CD4-positive, alpha-beta T cell treated with Interleukin-12 subunit alpha and Interleukin-12 subunit beta, for 1 hour (primary cell): Measurements from ENCODE around the gene PGRMC1.
"Not testable (repeated sequence)": the region's sequence is repeated elsewhere in the genome, so short reads cannot be mapped to it uniquely, and the experiment has no call there.

Experiments
- DNase-seq: peaks from one replicate; pipeline ENCODE4 v3.0.0-alpha.2; 2020

The PGRMC1 gene

DNA sequence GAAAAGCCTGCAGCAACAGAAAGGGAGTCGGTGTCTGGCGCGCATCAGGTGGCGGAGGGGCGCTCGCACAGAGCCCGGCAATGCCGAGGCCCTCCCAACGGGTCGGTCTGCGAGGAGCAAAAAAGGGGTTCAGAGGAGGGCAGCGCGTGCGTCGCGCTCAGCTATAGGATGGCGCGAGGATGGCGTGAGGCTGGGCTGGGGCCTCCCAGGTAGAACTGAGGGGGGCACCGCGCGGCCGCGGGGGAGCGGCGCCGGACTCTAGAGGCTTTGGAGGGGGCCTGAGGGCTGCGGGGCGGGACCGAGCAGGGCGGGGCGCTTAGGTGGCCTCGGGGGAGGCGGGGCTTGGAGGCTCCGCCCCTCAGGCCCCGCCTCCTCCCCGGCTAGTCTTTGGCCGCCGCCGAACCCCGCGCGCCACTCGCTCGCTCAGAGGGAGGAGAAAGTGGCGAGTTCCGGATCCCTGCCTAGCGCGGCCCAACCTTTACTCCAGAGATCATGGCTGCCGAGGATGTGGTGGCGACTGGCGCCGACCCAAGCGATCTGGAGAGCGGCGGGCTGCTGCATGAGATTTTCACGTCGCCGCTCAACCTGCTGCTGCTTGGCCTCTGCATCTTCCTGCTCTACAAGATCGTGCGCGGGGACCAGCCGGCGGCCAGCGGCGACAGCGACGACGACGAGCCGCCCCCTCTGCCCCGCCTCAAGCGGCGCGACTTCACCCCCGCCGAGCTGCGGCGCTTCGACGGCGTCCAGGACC lies at the start of gene PGRMC1:
Gene PGRMC1 (plus strand): TSS at position 414 of the 751 bp plus-strand sequence. CDS start 79 bp downstream, at position 493.
- peak; percentile 84 for DNase-seq

DNA sequence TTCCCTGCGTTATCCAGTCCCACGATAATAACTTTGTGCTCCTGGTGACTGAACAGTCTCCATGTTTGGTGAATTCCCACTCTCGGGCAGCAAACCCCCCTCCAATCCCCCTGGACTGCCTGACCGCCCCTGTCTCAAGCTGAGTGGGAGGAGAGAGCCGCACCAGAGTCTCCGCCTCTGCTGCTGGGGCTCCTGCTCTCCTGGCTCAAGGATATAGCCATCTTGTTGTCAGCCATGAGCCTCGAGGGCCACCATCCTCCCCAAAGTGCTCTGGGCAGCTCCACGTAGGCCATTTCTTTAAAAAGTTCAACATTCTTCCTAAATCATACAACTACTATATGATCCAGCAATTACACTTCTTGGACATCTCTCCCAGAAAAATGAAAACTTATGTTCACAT lies 49.3 kb upstream of the PGRMC1 start:
- no peak for DNase-seq

DNA sequence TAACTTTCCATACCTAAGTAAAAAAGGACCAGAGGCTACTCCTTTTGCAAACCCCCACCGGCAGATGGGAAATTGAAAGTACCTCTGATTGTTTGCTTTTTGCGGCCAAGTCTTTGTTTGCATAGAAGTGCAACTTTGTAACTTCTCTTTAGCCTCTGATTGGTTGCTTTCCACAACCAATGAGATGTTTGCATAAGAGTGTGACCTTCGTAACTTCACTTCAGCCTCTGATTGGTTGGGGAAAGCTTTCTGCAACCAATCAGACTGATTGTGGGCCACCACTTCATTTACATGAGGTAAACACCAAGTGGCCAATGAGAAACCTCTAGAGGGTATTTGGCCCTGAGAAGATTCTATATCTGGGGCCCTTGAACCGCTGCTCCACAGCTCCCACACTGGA lies 48.8 kb upstream of the PGRMC1 start:
- DNase-seq = no peak

DNA sequence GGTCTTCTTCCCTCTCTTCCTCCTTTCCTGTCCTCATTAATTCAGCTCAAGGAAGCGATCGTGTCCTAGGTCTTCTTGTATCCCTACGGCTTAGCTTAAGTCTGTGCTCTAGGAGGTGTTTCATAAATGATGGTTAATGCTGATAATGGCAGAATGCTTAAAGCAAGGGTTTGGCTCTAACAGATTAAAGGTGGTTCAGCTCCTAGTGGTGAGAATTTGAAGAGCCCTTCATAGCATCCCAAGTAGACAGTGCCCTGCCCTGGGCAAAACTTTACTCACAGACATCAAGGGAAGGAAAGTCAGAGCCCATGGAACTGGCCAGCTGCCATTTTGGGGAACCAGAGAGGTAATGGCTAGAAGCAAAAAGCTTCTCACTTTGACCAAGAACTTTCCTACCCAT lies 47.0 kb upstream of the PGRMC1 start:
- DNase-seq = no peak

DNA sequence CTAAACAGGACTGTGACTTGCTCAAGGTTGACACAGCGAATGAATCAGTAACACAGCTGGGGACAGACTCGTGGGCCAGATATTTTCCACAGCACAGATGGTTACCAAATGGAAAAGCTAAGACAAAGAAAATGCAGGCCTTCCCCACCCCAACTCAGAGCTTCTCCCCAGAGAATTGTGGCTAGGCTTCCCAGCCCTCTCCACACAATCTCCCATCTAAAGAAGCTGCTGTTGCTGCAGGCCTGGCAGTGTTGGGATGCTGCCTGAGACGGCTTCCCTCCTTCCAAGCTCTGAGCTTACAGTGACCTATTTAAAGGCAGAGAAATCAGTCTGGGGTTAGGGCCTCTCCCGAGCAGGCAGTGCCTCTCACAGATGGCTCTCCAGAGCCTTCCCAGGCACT lies 46.5 kb upstream of the PGRMC1 start:
- DNase-seq = no peak

DNA sequence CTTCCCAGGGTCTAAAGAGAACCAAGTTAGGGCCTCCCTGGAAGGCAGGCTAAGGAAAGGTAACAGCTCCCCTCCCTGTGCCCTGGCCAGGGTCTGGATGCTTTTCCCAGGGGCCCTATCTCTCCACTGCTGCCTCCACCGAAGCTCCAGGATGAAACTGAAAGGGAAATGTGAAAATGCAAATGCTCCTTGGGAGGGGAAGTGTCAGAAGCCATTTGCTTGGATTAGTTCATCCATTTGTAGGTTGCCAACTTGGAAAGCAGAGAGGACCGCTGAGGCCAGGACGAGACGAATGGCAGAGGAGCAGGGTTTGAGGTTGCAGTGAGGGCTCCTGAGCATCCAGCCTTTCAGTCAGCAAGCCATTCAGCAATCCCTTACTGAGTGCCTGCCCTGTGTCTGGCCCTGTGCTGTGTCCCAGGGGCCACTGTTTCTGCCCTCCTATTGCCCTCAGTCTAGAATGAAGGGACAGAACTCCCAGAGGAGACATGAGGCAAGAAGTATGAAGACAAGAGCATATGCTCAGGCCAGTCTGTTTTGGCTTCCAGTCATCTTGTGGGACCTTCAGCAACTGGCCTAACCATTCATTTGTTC lies 45.9 kb upstream of the PGRMC1 start:
- no peak for DNase-seq

DNA sequence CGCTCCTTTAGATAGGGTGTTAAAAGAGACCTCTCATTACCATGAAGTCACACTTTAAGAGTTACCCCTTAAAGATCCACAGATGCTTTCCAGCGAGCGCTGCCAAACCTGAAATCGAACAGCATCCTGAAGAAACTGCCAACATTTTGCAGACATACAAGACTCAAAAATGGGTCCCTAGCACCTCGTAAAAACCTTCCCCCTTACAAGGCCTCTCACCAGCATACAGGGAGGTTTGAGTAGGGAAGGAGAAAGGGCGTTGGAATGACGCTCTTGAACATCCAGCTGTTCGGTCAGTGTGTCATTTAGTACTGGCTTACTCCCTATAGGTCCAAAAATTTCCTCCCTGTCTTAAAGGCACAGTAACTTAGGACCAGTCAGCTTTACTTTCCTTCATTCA lies 45.3 kb upstream of the PGRMC1 start:
- no peak for DNase-seq

DNA sequence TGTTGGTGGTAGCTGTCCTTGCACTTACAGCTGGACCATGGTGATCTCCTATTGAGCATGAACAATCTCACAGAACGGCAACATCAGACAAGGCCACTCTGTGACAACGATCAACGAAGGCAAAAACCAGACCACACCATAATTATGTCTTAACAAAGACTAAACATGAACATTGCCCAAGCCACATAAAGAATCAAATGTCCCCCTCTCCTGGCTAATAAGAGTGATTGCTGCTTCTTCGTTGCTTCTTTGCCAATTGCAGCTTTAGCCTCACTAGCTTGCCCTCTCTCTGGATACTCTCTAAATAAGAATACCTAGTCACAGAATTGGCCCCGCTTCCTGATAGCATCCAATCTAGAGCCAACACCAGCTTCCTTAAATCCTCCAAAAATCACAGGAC lies 41.5 kb upstream of the PGRMC1 start:
- no peak for DNase-seq

DNA sequence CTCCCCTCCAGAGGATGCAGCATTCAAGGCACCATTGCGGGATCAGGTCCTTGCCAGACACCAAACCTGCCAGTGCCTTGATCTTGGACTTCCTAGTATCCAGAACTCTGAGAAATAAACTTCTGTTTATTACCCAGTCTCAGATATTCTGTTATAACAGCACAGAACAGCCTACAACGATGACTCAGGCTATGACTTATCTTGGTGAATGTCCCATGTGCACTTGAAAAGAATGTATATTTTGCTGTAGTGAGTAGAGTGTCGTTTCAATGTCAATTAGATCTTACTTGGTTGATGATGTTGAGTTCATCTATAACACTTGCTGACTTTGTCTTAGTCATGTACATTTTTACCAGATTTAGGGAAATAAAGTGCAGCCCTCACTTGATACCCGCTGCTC lies 34.5 kb upstream of the PGRMC1 start:
- no peak for DNase-seq

DNA sequence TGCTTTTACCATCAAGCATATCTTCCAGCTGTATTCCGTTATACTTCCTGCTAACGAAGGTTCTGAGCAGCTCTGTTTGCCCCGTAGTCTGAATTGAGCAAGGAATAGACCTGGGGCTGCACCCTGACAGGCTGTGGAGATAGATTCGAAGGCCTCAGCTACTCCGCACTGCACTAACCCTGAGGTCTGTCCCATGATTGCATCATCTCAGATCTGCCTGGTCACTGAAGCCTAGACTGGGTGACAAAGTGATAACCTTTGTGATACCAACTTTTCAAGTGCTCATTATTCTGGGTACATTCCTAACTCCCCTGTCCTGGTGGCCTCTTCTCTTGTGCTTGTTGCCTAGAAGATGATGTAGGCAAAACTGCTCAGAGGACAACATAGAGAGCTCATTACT lies 29.9 kb upstream of the PGRMC1 start:
- no peak for DNase-seq

DNA sequence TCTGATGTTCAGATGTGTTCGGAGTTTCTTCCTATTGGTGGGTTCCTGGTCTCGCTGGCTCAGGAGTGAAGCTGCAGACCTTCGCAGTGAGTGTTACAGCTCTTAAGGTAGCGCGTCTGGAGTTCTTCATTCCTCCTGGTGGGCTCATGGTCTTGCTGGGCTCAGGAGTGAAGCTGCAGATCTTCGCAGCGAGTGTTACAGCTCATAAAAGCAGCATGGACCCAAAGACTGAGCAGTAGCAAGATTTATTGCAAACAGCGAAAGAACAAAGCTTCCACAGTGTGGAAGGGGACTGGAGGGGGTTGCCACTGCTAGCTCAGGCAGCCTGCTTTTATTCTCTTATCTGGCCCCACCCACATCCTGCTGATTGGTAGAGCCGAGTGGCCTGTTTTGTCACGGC lies 28.6 kb upstream of the PGRMC1 start:
- not testable (repeated sequence) for DNase-seq

DNA sequence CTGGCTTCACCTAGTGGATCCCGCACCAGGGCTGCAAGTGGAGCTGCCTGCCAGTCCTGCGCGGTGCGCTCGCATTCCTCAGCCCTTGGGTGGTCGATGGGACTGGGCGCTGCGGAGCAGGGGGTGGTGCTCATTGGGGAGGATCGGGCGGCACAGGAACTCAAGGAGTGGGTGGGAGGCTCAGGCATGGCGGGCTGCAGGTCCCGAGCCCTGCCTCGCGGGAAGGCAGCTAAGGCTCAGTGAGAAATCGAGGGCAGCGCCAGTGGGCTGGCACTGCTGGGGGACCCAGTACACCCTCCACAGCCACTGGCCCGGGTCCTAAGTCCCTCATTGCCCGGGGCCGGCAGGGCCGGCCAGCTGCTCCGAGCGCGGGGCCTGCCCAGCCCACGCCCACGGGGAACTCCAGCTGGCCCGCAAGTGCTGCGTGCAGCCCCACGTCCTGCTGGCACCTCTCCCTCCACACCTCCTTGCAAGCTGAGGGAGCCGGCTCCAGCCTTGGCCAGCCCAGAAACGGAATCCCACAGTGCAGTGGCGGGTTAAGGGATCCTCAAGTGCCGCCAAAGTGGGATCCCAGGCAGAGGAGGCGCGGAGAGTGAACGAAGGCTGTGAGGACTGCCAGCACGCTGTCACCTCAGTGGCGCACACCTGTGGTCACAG lies 27.6 kb upstream of the PGRMC1 start:
- no peak for DNase-seq

DNA sequence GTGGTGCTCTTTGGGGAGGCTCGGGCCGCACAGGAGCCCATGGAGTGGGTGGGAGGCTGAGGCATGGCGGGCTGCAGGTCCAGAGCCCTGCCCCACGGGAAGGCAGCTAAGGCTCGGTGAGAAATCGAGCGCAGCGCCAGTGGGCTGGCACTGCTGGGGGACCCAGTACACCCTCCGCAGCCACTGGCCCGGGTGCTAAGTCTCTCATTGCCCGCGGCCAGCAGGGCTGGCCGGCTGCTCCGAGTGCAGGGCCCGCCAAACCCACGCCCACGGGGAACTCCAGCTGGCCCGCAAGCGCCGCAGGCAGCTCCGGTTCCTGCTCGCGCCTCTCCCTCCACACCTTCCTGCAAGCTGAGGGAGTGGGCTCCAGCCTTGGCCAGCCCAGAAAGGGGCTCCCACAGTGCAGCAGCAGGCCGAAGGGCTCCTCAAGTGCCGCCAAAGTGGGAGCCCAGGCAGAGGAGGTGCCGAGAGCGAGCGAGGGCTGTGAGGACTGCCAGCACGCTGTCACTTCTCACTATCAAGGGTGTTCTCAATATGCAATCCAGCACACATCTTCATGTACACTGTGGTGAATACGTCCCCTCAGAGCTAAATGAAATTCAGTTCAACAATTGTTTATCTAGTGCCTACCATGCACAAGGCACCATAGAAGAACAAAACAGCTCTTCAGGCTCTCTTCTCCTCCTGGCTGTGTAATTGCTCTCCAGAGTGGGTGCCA lies 25.0 kb upstream of the PGRMC1 start:
- DNase-seq = not testable (repeated sequence)

DNA sequence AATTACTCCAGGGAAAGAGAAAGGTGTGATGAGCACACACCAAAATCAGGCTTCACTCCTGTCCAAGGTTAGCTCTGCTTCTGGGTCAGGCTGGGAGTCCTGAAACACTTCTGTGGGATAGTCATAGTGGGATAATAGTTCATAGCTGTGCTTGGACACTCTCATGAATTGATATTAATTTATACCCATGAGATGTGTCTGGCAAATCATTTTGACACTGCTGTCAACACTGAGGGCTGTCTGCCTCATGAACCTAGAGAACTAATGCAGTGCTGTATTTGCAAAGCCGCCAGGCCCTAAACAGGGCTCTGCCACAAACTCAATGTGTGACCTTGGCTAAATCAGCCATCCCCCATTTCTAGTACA lies 24.5 kb upstream of the PGRMC1 start:
- no peak for DNase-seq

DNA sequence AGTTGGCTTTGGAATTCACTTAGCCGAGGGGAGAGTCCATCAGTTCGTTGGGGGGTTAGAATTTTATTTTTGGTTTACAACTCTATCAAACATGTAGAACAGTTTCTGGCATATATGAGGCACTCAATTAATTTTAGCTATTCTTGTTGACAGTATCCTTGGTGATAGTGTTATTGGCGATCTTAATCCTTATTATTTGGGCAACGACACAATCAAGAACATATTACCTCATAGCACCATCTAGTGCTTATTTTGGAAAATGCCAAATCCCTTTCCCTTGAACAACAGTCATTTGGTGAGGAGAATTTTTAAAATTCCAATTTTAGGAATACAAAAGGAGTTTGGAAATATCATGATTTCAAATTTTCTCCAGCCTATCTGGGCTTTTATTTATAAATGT lies 17.9 kb upstream of the PGRMC1 start:
- no peak for DNase-seq

DNA sequence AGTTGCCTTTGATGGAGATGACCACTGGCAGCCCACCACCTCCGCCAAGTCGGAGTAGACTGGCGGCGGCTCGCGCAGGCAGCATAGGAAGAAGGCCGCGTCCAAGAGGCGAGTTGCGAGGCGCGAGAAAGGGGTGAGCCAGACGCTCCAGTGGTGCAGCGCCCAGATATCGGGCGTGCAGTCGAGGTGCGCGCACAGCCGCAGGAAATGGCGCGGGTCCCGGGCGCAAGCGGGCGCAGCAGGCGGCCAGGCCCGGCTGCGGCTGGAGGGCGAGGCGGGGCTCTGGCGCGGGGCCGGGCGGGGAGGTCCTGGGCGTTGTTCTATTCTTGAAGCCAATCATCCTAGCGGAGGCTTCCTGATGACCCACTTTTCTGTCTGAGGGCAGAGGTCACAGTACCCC lies 13.2 kb upstream of the PGRMC1 start:
- DNase-seq = no peak

DNA sequence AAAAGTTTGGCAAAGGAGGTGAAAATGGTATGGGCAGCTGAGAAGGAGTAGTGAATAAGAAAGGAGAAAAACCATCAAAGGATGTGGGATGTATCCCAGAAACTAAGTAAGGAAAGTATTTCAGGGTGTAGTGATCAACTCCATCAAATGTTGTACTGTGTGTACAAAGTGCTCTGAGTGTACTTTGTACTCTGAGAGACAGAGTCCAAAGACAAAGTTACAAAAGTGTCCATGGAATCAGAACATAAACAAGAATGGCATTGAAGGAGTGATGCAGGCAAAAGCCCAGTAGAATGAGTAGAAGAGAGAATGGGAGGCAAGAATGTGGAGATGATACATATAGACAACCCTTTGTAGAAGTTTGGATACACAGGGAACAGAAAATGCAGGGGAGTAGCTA lies 12.3 kb upstream of the PGRMC1 start:
- no peak for DNase-seq

DNA sequence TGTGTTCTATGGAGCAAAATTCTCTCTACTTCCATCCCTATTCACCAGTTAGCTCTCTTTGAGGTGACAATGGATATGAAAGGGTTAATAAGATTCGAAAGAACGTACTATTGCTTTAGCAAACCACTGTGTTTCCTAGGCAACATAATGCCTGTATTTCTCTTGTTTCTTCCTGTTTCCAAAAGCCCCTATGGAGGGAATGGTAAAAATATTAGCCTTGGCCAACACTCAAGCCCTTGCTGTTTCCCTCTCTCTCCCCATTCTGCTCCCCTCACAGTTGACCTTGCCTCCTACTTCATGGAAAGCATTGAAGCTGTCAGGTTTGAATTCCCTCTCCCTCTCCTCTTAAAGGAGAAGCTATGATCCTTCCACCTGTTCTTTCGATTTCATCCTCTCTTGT lies 9.6 kb upstream of the PGRMC1 start:
- DNase-seq = no peak

DNA sequence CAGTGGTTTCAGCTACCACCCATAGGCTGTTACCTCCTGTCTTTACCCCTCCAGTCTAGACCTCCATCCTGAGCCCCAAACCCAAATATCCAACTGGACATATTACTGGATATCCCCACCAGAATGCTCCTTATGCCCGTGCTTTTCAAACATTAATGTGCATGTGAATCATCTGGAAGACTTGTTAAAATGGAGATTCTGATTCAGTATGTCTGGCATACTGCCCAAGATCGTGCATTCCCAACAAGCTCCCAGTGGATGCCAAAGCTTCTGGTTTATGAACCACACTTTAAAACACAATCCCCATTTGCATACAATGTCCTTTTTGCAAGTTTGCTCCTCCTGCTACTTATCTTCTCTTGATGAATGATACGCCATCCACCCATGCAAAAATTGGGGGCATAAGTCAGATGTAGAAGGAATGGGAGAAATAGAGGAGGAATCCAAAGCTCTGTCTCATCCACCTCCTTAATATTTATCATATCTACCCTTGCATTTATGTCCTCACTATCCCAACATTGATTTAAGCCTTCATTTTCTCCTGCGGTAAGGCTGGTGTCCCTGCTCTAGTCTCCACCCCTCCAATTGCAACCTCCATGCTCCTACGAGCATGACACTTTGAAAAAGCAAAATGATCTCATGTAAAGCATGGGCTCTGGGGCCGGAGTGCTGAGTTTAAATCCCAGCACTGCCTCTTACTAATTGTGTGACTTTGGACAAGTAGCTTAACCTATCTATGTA lies 7.4 kb upstream of the PGRMC1 start:
- no peak for DNase-seq

DNA sequence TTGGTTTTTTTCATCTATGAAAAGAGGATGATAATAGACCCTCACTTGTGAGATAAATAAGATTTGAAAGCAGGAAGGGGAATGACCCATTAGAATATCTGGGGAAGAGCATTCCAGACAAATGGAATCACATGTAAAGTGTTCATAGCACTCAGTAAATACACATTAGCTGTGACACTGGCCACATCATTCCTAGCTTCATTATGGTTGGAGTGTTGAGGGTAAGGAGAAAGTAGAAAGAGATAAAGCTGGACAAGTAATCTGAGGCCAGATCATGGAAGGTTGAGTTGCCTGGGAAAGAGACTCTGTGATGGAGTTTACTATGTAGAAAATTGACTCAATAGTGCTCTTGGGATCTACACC lies 6.9 kb upstream of the PGRMC1 start:
- no peak for DNase-seq

DNA sequence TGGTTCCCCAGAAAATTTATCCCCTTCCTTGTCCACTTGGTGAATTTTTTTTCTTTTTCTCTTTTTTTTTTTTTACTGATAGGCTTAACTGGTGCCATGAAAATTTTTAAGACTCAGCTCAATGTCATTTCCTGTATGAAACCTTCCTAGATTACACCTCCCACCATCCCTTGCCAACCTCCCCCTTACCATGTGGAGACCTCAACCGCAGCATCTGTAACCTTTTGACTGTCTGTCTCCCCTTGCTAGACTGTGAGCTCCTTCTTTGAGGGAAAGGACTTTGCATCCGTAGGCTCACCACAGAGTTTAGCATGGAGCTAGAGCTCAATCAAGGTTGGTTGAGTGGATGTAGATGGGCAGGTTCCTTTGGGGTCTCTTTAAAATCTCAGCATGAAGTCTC lies 5.2 kb upstream of the PGRMC1 start:
- DNase-seq = no peak

DNA sequence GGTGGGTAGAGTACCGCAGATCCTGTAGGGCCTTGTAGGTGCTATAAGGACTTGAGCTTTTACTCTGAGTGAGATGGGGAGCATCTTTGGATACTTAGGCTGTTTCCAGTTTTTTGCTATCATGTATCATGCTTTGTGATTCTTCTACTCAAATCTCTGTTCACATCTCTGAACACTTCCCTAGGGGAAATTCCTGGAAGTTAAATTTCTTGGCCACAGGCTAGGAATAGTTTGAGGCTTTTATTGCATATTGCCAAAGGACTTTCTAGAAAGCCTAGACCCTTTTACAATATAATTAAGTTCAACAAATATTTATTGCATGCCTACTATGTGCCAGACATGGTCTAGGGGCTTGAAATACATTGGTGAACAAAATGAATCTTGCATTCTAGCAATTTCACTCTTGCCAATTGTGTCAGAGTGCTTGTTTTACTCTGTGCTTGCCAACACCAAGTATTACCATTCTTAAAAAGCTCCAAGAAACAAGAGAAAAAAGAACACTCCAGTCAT lies 4.1 kb upstream of the PGRMC1 start:
- DNase-seq = no peak

DNA sequence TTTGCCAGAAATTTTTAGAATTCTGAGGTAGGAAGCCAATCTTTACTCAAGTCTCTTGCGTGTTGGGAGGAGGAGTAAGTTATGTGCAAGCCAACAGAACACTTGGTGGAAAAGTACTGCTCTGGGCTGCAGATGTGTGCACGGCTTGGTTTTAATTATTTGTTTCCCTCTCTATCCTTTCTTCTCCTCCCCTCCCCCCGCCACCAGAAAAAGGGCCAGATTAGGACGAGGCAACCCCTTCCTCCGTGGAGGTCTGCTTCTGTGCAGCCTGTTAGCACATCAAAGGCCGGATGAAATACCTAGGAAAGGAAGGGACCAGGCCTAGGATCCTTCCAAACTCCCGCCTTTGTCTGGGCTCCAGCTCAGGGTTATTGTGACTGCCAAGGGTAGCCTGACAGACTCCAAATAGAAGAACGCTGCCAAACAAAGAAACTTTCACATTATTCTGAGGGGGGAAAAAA lies 1.0 kb upstream of the PGRMC1 start:
- DNase-seq = no peak
